ENCODE data around the gene FAM13A.
"Not testable (repeated sequence)": the region's sequence is repeated elsewhere in the genome, so short reads cannot be mapped to it uniquely, and the experiment has no call there.

FAM13A gene

GRCh38 chr4:89021062-89021461, 35.9 kb downstream of the FAM13A start:
- in situ Hi-C loops (cut with HindIII; ENCODE audit: low sequenced_read_pairs): no loop called here
- no peak for DNase-seq (ENCODE audit: low read depth, low spot score)
- no peak for TF ChIP-seq CTCF (IDR thresholded peaks at IDR 0.05; ENCODE audit: low read depth, low read length)
- no peak overlapping the region for H3K4me3 ChIP-seq (ENCODE audit: low read depth, low read length)

GRCh38 chr4:89014897-89015296, 42.1 kb downstream of the FAM13A start:
- in situ Hi-C loops (cut with HindIII; ENCODE audit: low sequenced_read_pairs); H3K4me3 ChIP-seq (ENCODE audit: low read depth, low read length); DNase-seq (ENCODE audit: low read depth, low spot score): not testable (repeated sequence)

- DNase-seq (ENCODE audit: low read depth, low spot score): no peak
- no peak overlapping the region for H3K4me3 ChIP-seq (ENCODE audit: low read depth, low read length)
- in situ Hi-C loops (cut with HindIII; ENCODE audit: low sequenced_read_pairs): no loop called here
- TF ChIP-seq CTCF (IDR thresholded peaks at IDR 0.05; ENCODE audit: low read depth, low read length): no peak
Measured at GRCh38 chr4:89009761-89010369, 47.1 kb downstream of the FAM13A start.

- no peak for DNase-seq (ENCODE audit: low read depth, low spot score)
- TF ChIP-seq CTCF (IDR thresholded peaks at IDR 0.05; ENCODE audit: low read depth, low read length): no peak
- in situ Hi-C loops (cut with HindIII; ENCODE audit: low sequenced_read_pairs): no loop called here
- H3K4me3 ChIP-seq (ENCODE audit: low read depth, low read length): no peak overlapping the region
Measured at GRCh38 chr4:89009115-89009514, 47.9 kb downstream of the FAM13A start.

GRCh38 chr4:89008166-89008565, 48.8 kb downstream of the FAM13A start:
- H3K4me3 ChIP-seq (ENCODE audit: low read depth, low read length): no peak overlapping the region
- in situ Hi-C loops (cut with HindIII; ENCODE audit: low sequenced_read_pairs): no loop called here
- no peak for DNase-seq (ENCODE audit: low read depth, low spot score)
- no peak for TF ChIP-seq CTCF (IDR thresholded peaks at IDR 0.05; ENCODE audit: low read depth, low read length)

GRCh38 chr4:89007338-89007939, 49.5 kb downstream of the FAM13A start:
- H3K4me3 ChIP-seq (ENCODE audit: low read depth, low read length): no peak overlapping the region
- in situ Hi-C loops (cut with HindIII; ENCODE audit: low sequenced_read_pairs): no loop called here
- DNase-seq (ENCODE audit: low read depth, low spot score): no peak
- no peak for TF ChIP-seq CTCF (IDR thresholded peaks at IDR 0.05; ENCODE audit: low read depth, low read length)

- in situ Hi-C loops (cut with HindIII; ENCODE audit: low sequenced_read_pairs): no loop called here
- no peak for TF ChIP-seq CTCF (IDR thresholded peaks at IDR 0.05; ENCODE audit: low read depth, low read length)
- no peak for DNase-seq (ENCODE audit: low read depth, low spot score)
Measured at GRCh38 chr4:89006307-89006706, 50.7 kb downstream of the FAM13A start.

GRCh38 chr4:89005066-89005465, 51.9 kb downstream of the FAM13A start:
- DNase-seq (ENCODE audit: low read depth, low spot score); H3K4me3 ChIP-seq (ENCODE audit: low read depth, low read length); in situ Hi-C loops (cut with HindIII; ENCODE audit: low sequenced_read_pairs): not testable (repeated sequence)

More at GRCh38 chr4:89006307-89006706, 50.7 kb downstream of the FAM13A start:
- H3K4me3 ChIP-seq (ENCODE audit: low read depth, low read length): no peak overlapping the region

All from astrocyte of the spinal cord (primary cell).